ENCODE results near the gene VEZF1.

- TF ChIP-seq POLR2AphosphoS5 (IDR thresholded peaks at IDR 0.05; ENCODE audit: low read depth) (no peak), REST (IDR thresholded peaks at IDR 0.05; ENCODE audit: insufficient replicate concordance, low read depth) (no peak), CTCF (IDR thresholded peaks at IDR 0.05; ENCODE audit: insufficient read depth, low read length) (no peak), SPI1 (IDR thresholded peaks at IDR 0.05; ENCODE audit: borderline replicate concordance, low read depth) (no peak), GABPA (IDR thresholded peaks at IDR 0.05; ENCODE audit: low read depth) (no peak)
Observed at GRCh38 chr17:57959929-57960328, 28.1 kb downstream of the VEZF1 start.
